Measurements from ENCODE around the gene TBRG4. TPM values are rescaled to one million over a fixed set of nuclear protein-coding genes. Genes with fewer than 3 reads are reported as not detected.

Gene TBRG4
- total RNA-seq, 4 donors from 2014 or later, result 83.4 to 140 (median 105) TPM

DNA sequence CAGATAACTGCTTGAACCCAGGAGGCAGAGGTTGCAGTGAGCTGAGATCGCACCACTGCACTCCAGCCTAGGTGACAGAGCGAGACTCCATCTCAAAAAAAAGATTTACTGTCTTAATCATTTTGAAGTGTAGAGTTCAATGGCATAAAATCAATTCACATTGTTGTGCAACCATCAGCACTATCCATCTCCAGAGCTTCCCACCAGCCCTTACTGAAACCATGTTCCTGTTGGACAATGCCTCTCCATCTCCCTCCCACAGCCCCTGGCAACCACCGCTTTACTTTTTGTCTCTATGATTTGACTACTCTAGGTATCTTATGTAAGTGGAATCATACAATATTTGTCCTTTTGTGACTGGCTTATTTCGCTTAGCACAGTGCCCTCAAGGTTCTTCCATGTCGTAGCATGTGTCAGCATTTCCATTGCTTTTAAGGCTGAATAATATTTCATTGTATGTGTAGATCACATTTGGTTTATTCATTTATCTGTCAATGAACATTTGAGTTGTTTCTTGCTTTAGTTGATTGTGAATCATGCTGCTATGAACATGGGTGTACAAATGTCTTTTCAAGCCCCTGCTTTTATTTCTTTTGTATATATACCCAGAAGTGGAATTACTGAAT, 55.8 kb downstream of the TBRG4 start:
- no peak for TF ChIP-seq POLR2A (IDR thresholded peaks at IDR 0.05)
- TF ChIP-seq EP300 (IDR thresholded peaks at IDR 0.05; ENCODE audit: low read depth), result no peak
- TF ChIP-seq POLR2AphosphoS5 (IDR thresholded peaks at IDR 0.05), result no peak
- TF ChIP-seq, protein P1, sequence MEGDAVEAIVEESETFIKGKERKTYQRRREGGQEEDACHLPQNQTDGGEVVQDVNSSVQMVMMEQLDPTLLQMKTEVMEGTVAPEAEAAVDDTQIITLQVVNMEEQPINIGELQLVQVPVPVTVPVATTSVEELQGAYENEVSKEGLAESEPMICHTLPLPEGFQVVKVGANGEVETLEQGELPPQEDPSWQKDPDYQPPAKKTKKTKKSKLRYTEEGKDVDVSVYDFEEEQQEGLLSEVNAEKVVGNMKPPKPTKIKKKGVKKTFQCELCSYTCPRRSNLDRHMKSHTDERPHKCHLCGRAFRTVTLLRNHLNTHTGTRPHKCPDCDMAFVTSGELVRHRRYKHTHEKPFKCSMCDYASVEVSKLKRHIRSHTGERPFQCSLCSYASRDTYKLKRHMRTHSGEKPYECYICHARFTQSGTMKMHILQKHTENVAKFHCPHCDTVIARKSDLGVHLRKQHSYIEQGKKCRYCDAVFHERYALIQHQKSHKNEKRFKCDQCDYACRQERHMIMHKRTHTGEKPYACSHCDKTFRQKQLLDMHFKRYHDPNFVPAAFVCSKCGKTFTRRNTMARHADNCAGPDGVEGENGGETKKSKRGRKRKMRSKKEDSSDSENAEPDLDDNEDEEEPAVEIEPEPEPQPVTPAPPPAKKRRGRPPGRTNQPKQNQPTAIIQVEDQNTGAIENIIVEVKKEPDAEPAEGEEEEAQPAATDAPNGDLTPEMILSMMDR (IDR thresholded peaks at IDR 0.05), result no peak
- no peak for DNase-seq
- in situ Hi-C loops (cut with MboI; ENCODE audit: low pct_ligation_motif_present in 1 of 4, low pct_unique_long_range_greater_than_20kb in 1 of 4, low sequenced_read_pairs in 3 of 4), result no loop called here
- intact Hi-C loops (cut with DNase I; ENCODE audit: low total_unique reads), result no loop called here
- Histone ChIP-seq H3K9me3 (no peaks in the 10 kb centered on the region), H3K36me3 (no peaks in the 10 kb centered on the region), H3K27ac (no peak overlapping the region), H3K27me3 (no peaks in the 10 kb centered on the region), H3K4me1 (no peaks in the 10 kb centered on the region), H3K4me3 (no peak overlapping the region)
- 97 to 99% methylated on average over 5 of the region's 5 CpGs for WGBS, 2 donors (ENCODE audit: low coverage in 1 of 2)

DNA sequence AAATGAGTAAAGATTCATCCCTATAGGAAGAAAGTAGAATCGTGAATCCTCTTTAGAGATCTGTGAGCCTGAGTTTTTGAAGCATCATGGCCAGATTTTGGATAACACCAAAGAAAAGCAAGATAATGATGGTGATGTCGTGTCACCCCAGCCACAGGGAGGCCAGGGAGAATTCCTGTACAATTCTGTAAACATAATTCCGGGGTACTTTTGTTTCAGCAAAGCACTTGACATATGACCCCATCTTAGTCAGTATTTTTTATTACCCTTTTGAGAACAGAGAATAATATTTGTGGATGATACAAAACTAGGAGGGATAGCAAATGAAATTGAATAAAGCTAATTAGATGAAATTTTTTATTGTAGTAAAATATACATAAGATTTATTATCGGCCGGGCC, 56.5 kb downstream of the TBRG4 start:
- H3K4me1 ChIP-seq, result no peaks in the 10 kb centered on the region
- in situ Hi-C loops (cut with MboI; ENCODE audit: low pct_ligation_motif_present in 1 of 4, low pct_unique_long_range_greater_than_20kb in 1 of 4, low sequenced_read_pairs in 3 of 4) (no loop called here), intact Hi-C loops (cut with DNase I; ENCODE audit: low total_unique reads) (no loop called here)
- no peak for DNase-seq
- H3K36me3 ChIP-seq, result no peaks in the 10 kb centered on the region
- 93 to 96% methylated on average over 3 to 5 of the region's 5 CpGs for WGBS, 2 donors (ENCODE audit: low coverage in 1 of 2)
- TF ChIP-seq POLR2A (IDR thresholded peaks at IDR 0.05), result no peak
- H3K9me3 ChIP-seq, result no peaks in the 10 kb centered on the region
- H3K4me3 ChIP-seq, result no peak overlapping the region
- no peaks in the 10 kb centered on the region for H3K27me3 ChIP-seq
- H3K27ac ChIP-seq, result no peak overlapping the region

DNA sequence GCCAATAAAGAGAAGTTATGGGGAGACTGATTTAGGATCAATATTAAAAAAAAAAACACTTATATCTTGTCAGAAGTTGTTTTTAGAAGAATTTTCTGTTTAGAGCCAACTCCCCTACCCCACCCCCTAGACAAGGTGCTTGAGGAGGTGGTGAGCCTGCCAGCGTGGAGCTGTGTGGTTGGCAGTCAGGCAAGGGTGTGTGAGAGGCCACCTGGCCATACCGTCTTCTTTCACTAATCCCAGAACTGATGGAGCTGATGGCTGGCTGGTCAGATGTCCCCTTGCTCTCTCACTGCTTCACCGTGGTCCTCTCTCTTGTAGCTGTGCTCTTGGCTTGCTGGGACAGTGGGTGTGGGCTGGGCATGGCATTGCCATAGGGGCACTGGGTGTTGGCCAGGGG, 57.1 kb downstream of the TBRG4 start:
- H3K36me3 ChIP-seq, result no peaks in the 10 kb centered on the region
- no peaks in the 10 kb centered on the region for H3K4me1 ChIP-seq
- TF ChIP-seq EP300 (IDR thresholded peaks at IDR 0.05; ENCODE audit: low read depth) (no peak), POLR2A (IDR thresholded peaks at IDR 0.05) (no peak), POLR2AphosphoS5 (IDR thresholded peaks at IDR 0.05) (no peak)
- TF ChIP-seq, protein P1 (IDR thresholded peaks at IDR 0.05), result no peak
- no peaks in the 10 kb centered on the region for H3K27me3 ChIP-seq
- no peak overlapping the region for H3K4me3 ChIP-seq
- no peak overlapping the region for H3K27ac ChIP-seq
- WGBS, 2 donors (ENCODE audit: low coverage in 1 of 2), result 87% methylated on average over 3 of the region's 3 CpGs; no CpG with 5 or more reads in 1 of the 2 donors
- in situ Hi-C loops (cut with MboI; ENCODE audit: low pct_ligation_motif_present in 1 of 4, low pct_unique_long_range_greater_than_20kb in 1 of 4, low sequenced_read_pairs in 3 of 4) (no loop called here), intact Hi-C loops (cut with DNase I; ENCODE audit: low total_unique reads) (no loop called here)
- no peak for DNase-seq
- no peaks in the 10 kb centered on the region for H3K9me3 ChIP-seq

DNA sequence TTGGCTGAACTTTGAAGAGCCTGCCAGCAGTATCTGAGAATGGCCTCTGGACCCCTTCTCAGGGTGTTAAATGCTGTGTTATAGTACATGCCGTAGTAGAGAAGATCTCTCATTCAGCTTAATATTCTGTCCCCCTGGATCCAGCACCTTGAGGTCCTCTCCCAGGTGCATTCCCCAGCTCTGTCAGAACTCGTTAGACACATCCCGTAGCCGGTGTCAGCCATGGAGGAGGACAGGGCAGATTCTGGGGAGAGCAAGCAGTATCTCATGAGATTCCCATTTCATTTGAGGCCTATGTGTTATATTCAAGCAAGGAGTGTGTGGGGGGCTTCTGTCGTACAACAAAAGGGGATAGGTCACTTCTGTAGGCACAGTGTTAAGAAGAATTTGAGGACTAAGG, 57.6 kb downstream of the TBRG4 start:
- in situ Hi-C loops (cut with MboI; ENCODE audit: low pct_ligation_motif_present in 1 of 4, low pct_unique_long_range_greater_than_20kb in 1 of 4, low sequenced_read_pairs in 3 of 4) (no loop called here), intact Hi-C loops (cut with DNase I; ENCODE audit: low total_unique reads) (no loop called here)
- Histone ChIP-seq H3K4me3 (no peak overlapping the region), H3K27me3 (no peaks in the 10 kb centered on the region), H3K9me3 (no peaks in the 10 kb centered on the region), H3K36me3 (no peaks in the 10 kb centered on the region), H3K27ac (no peak overlapping the region), H3K4me1 (no peaks in the 10 kb centered on the region)
- TF ChIP-seq EP300 (IDR thresholded peaks at IDR 0.05; ENCODE audit: low read depth) (no peak), POLR2AphosphoS5 (IDR thresholded peaks at IDR 0.05) (no peak), POLR2A (IDR thresholded peaks at IDR 0.05) (no peak)
- TF ChIP-seq, protein P1 (IDR thresholded peaks at IDR 0.05), result no peak
- DNase-seq, result no peak
- WGBS, 2 donors (ENCODE audit: low coverage in 1 of 2), result 96 to 100% methylated on average over 1 to 5 of the region's 5 CpGs

DNA sequence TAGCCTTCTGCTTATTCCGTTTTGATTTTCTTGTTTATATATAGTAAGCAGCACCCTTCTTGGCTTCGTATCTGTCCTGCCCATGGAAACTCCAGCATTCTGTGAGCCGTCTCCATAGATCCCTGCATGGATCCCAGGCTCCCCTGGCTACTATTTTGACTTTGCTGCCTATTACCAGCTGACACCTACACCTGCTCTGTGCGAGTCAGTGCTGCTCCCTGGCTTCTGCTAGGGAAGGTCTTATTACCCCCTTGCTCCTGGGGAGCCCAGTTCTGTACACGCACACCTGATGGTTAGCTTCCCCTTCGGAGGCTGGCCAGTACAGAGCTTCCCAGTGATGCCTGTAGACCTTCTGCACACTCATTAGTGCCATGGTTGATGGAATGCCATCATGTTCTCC, 58.1 kb downstream of the TBRG4 start:
- no peaks in the 10 kb centered on the region for H3K27me3 ChIP-seq
- TF ChIP-seq, protein P1 (IDR thresholded peaks at IDR 0.05), result no peak
- TF ChIP-seq EP300 (IDR thresholded peaks at IDR 0.05; ENCODE audit: low read depth) (no peak), POLR2A (IDR thresholded peaks at IDR 0.05) (no peak), POLR2AphosphoS5 (IDR thresholded peaks at IDR 0.05) (no peak)
- H3K36me3 ChIP-seq, result no peaks in the 10 kb centered on the region
- no peak overlapping the region for H3K27ac ChIP-seq
- in situ Hi-C loops (cut with MboI; ENCODE audit: low pct_ligation_motif_present in 1 of 4, low pct_unique_long_range_greater_than_20kb in 1 of 4, low sequenced_read_pairs in 3 of 4), result no loop called here
- intact Hi-C loops (cut with DNase I; ENCODE audit: low total_unique reads), result no loop called here
- DNase-seq, result no peak
- WGBS, 2 donors (ENCODE audit: low coverage in 1 of 2), result 92 to 93% methylated on average over 2 to 6 of the region's 6 CpGs
- H3K9me3 ChIP-seq, result no peaks in the 10 kb centered on the region
- H3K4me1 ChIP-seq, result no peaks in the 10 kb centered on the region
- no peak overlapping the region for H3K4me3 ChIP-seq
